Gastroesophageal sphincter (tissue), 4 donors: ENCODE results near the gene ROBO1. TPM values are rescaled to one million over a fixed set of nuclear protein-coding genes. Genes with fewer than 3 reads are reported as not detected.

Experiments used
- ATAC-seq: fragments of 150-250 bp; one replicate; pipeline ENCODE4 v1.9.1; 2016; ENCODE audit warnings: mild to moderate bottlenecking, moderate library complexity
- H3K27ac ChIP-seq, 4 donors: fragments of 200-600 bp; sonication (generic) in 3 of 4; 1 replicate in 3 of 4; 2 replicates in 1 of 4; pipeline ENCODE4 v1.5.1; 2016 to 2019
- H3K27me3 ChIP-seq: fragments of 200-600 bp; sonication (generic); one replicate; pipeline ENCODE4 v1.5.1; 2019
- H3K36me3 ChIP-seq, 2 donors: fragments of 200-600 bp; sonication (generic); one replicate each; pipeline ENCODE4 v1.5.1; 2019; ENCODE audit warnings: control low read depth in 1 of 2
- H3K4me1 ChIP-seq, 3 donors: fragments of 200-600 bp; sonication (generic); 1 replicate in 2 of 3; 2 replicates in 1 of 3; pipeline ENCODE4 v1.5.1; 2016 to 2019; ENCODE audit warnings: control low read depth in 2 of 3
- H3K4me3 ChIP-seq, 2 donors: fragments of 200-600 bp; sonication (generic); one replicate each; pipeline ENCODE4 v1.5.1; 2019; ENCODE audit warnings: mild to moderate bottlenecking in 1 of 2, moderate library complexity in 1 of 2
- H3K9me3 ChIP-seq, 3 donors: fragments of 200-600 bp; sonication (generic); one replicate each; pipeline ENCODE4 v1.5.1; 2017 to 2019; ENCODE audit warnings: control low read depth in 2 of 3
- EP300 ChIP-seq: sonication (generic); formaldehyde crosslinking; IDR thresholded peaks from one replicate; pipeline ENCODE4 v1.6.1; 2017; ENCODE audit warnings: antibody characterized with exemption, mild to moderate bottlenecking
- POLR2A ChIP-seq, 2 donors: fragments of 450-650 bp; IDR thresholded peaks; one replicate each; pipeline ENCODE4 v1.6.1; 2017; ENCODE audit warnings: antibody characterized with exemption in 2 of 2, mild to moderate bottlenecking in 2 of 2, moderate library complexity in 1 of 2
- POLR2AphosphoS5 ChIP-seq: sonication (generic); formaldehyde crosslinking; IDR thresholded peaks from one replicate; pipeline ENCODE4 v1.6.1; 2017; ENCODE audit warnings: antibody characterized with exemption
- WGBS, 2 donors: methylation state at CpG; one replicate each; pipeline ENCODE4 v1.1.5; 2018; ENCODE audit warnings: low coverage in 1 of 2; 5-methylcytosine and 5-hydroxymethylcytosine counted together
- total RNA-seq, 4 donors: library from RNA; depleted of rRNA; stranded (reverse); fragments of >200 nt; gene quantifications; one replicate each; pipeline ENCODE4 v1.1.0, GENCODE V29; 2016
- TF ChIP-seq, protein P1 (sequence below), 4 experiments: fragments of 200-600 bp in 2 of 4; fragments of 450-650 bp in 2 of 4; sonication (generic) in 1 of 4; IDR thresholded peaks; one replicate each; pipeline ENCODE4 v1.5.1; 2017 to 2019; ENCODE audit warnings: antibody characterized with exemption in 4 of 4, mild to moderate bottlenecking in 2 of 4, moderate library complexity in 2 of 4

Gene ROBO1
- total RNA-seq, 4 donors from 2014 or later: 9.7 to 15.3 (median 12.9) TPM

DNA sequence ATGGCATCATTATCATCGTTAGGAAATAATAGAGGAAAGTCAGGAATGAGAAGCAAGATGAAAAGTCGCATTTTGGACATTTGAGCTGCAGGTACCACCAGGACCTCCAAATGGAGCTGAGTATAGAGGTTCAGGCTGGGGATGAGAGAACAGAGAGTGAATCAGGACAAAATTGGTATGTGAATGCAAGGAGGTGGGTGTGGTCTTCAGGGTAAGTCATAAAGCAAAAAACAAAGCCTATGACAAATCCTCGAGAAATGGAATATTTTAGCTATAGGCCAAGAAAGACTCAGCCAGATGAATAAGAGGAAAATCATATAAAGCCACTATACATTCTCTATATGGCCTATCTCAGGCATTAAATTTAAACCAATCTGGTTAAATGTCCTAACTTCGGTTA is 841.3 kb downstream of the ROBO1 start:
- Histone ChIP-seq H3K27me3 (no peaks in the 10 kb centered on the region), H3K36me3 (no peaks in the 10 kb centered on the region), H3K27ac (no peak overlapping the region), H3K9me3 (no peaks in the 10 kb centered on the region), H3K4me3 (no peak overlapping the region), H3K4me1 (no peaks in the 10 kb centered on the region)
- no peak for ATAC-seq
- TF ChIP-seq EP300 (no peak), POLR2AphosphoS5 (no peak), POLR2A (IDR thresholded peaks at IDR 0.05) (no peak)
- TF ChIP-seq, protein P1, sequence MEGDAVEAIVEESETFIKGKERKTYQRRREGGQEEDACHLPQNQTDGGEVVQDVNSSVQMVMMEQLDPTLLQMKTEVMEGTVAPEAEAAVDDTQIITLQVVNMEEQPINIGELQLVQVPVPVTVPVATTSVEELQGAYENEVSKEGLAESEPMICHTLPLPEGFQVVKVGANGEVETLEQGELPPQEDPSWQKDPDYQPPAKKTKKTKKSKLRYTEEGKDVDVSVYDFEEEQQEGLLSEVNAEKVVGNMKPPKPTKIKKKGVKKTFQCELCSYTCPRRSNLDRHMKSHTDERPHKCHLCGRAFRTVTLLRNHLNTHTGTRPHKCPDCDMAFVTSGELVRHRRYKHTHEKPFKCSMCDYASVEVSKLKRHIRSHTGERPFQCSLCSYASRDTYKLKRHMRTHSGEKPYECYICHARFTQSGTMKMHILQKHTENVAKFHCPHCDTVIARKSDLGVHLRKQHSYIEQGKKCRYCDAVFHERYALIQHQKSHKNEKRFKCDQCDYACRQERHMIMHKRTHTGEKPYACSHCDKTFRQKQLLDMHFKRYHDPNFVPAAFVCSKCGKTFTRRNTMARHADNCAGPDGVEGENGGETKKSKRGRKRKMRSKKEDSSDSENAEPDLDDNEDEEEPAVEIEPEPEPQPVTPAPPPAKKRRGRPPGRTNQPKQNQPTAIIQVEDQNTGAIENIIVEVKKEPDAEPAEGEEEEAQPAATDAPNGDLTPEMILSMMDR (IDR thresholded peaks at IDR 0.05): no peak
- WGBS, 2 donors: 89 to 100% methylated on average over 1 to 4 of the region's 4 CpGs

- no peaks in the 10 kb centered on the region for H3K9me3 ChIP-seq
- H3K27me3 ChIP-seq: no peaks in the 10 kb centered on the region
- H3K36me3 ChIP-seq: no peaks in the 10 kb centered on the region
- H3K4me3 ChIP-seq: no peak overlapping the region
- 86 to 94% methylated on average over 1 of the region's 1 CpG for WGBS, 2 donors
- no peak for ATAC-seq
- H3K27ac ChIP-seq: no peak overlapping the region
- peaks cover 0 to 3% (median 0%) of the 10 kb centered on the region in 3 donors for H3K4me1 ChIP-seq
- TF ChIP-seq POLR2A (IDR thresholded peaks at IDR 0.05) (no peak), EP300 (no peak), POLR2AphosphoS5 (no peak)
- TF ChIP-seq, protein P1 (IDR thresholded peaks at IDR 0.05): no peak
Observed at GRCh38 chr3:78924711-78925110, 843.1 kb downstream of the ROBO1 start.

GRCh38 chr3:78919021-78919755 is 848.6 kb downstream of the ROBO1 start:
- no peaks in the 10 kb centered on the region for H3K9me3 ChIP-seq
- H3K36me3 ChIP-seq: no peaks in the 10 kb centered on the region
- 79 to 80% methylated on average over 5 of the region's 5 CpGs for WGBS, 2 donors
- peaks cover 0 to 3% (median 0%) of the 10 kb centered on the region in 3 donors for H3K4me1 ChIP-seq
- TF ChIP-seq EP300 (no peak), POLR2AphosphoS5 (no peak), POLR2A (IDR thresholded peaks at IDR 0.05) (no peak)
- TF ChIP-seq, protein P1 (IDR thresholded peaks at IDR 0.05): no peak
- ATAC-seq: no peak
- no peaks in the 10 kb centered on the region for H3K27me3 ChIP-seq
- H3K4me3 ChIP-seq: no peak overlapping the region
- no peak overlapping the region for H3K27ac ChIP-seq

- H3K4me1 ChIP-seq: peaks cover 0 to 3% (median 0%) of the 10 kb centered on the region in 3 donors
- H3K27ac ChIP-seq: no peak overlapping the region
- no peaks in the 10 kb centered on the region for H3K27me3 ChIP-seq
- WGBS, 2 donors: 92 to 94% methylated on average over 1 of the region's 1 CpG
- TF ChIP-seq POLR2A (IDR thresholded peaks at IDR 0.05): no peak
- TF ChIP-seq EP300: no peak
- TF ChIP-seq POLR2AphosphoS5: no peak
- TF ChIP-seq, protein P1 (IDR thresholded peaks at IDR 0.05): no peak
- no peaks in the 10 kb centered on the region for H3K36me3 ChIP-seq
- H3K4me3 ChIP-seq: no peak overlapping the region
- ATAC-seq: no peak
- H3K9me3 ChIP-seq: no peaks in the 10 kb centered on the region
Observed at GRCh38 chr3:78918361-78919020, 849.3 kb downstream of the ROBO1 start.
